Mesendoderm (in vitro differentiated cells): Measurements from ENCODE around the gene TUFM. TPM values are rescaled to one million over a fixed set of nuclear protein-coding genes. Genes with fewer than 3 reads are reported as not detected.

Experiments used
- small RNA-seq: library from polyadenylated mRNA; stranded (forward); fragments of <200 nt; extraction: miRNeasy Mini kit (QIAGEN cat#:217004); gene quantifications from one replicate; pipeline ENCODE3, GENCODE V24; 2013; ENCODE audit not compliant: insufficient read depth

TUFM gene

Small RNAs within 50 kb of the gene (small RNA-seq; reads per million reads assigned to genes)
- gene RF00416, result not detected
